ENCODE results near the gene UGDH. TPM values are rescaled to one million over a fixed set of nuclear protein-coding genes. Genes with fewer than 3 reads are reported as not detected.

Gene UGDH
- total RNA-seq: 74.4 and 112 TPM in 2 replicates

DNA sequence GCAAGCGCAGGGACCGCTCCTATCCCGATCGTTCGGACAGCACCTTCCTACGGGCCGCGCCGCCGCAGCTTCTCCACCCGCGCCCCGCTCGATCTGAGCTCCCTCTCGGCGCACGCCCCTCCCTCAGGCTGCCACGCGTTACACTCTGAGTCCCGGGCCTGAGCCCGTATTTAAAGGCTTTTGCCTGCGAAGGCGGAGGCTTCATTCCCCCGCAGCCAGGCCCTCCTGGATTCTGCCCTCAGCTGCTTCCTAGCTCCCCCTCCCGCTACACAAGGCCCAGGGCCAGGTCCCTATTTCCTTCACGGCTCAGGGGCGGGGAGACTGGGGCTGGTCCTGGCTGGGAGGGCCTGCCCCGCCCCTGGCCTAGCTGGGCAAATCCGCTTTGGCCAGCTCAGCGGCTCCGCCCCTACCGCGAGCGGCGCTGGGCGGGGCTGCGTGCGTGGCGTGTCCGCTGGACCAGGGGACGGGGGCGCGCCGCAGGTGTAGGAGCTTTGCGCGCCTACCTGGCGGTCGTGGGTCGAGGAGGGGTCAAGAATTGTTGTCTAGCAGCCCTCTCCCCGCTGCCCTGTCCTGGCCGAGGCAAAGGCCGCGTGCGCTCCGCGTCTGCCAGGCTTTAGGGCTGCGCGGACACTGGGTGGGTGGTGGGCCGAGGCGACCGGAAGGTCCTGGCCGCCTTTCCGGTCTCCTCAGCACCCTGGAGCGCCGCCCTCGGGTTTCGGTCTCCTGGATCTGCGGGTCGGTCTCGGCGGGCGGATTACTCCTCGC is at the start of gene UGDH:
Gene UGDH, minus strand, starts transcription at position 144 of the 765 bp plus-strand sequence. CDS start 5,927 bp downstream, outside the sequence.

DNA sequence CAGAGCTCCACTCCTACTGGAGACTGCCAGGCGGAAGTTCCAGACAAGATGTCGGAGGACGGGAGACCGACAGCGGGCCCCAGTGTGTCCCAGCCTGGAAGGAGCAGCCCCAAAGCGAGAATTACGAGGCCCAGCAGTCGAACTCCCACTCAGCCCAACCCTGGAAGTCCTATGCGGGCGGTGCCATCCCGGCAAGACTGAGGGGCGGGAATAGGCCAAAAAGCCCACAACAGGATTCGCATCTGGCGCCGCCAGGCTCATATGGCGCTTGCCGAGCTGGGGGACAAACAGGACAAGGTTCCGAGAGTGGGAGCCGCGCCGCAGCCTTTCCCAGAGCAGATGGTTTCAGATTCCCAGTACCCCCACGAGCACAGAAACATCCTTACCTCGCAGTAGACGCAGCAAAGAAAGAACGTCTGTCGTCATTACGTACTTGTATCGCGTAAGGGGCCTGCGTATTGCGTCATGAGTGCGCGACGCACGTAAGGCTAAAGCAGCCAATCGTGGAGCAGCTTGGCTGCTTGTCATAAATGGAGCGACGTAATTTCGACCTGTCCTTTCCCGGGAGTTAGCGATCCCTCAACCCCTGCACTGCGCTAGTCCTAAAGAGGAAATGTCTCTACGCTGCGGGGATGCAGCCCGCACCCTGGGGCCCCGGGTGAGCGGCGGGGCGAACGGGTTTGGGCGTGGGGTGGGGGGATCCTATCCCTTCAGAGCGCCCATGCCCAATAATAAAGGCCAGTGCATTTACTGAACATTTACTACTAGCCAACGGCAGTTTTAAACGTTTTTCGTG is 68.5 kb downstream of the UGDH start, which contains the start of the genes LIAS and RPL9:
Gene LIAS, plus strand, starts transcription at position 552 of the 796 bp plus-strand sequence. Its CDS starts 62 bp downstream, at position 614.
Gene RPL9, minus strand, starts transcription at position 418 of the 796 bp plus-strand sequence. CDS start 483 bp downstream, outside the sequence.

Other genes with a start within 250 kb of the UGDH start
- 43.5 and 57.1 TPM in 2 replicates for gene RFC1, start 161.1 kb downstream of the UGDH start, total RNA-seq
- gene KLB, start 120.5 kb downstream of the UGDH start, total RNA-seq: under 0.01 TPM in 1 of 2 replicates, not detected in the other
- 2,223 and 2,556 TPM in 2 replicates for gene RPL9, start 68.5 kb downstream of the UGDH start, total RNA-seq
- 6.1 and 7.2 TPM in 2 replicates for gene LIAS, start 68.4 kb downstream of the UGDH start, total RNA-seq
- 10.9 and 17.4 TPM in 2 replicates for gene SMIM14, start 111.4 kb upstream of the UGDH start, total RNA-seq
- gene UBE2K, start 170.7 kb upstream of the UGDH start, total RNA-seq: 18.6 and 20.0 TPM in 2 replicates